CD14-positive monocyte (primary cell): ENCODE measurements around the gene PKM. TPM values are rescaled to one million over a fixed set of nuclear protein-coding genes. Genes with fewer than 3 reads are reported as not detected.

Experiments
- DNase-seq, 3 donors: peaks; one replicate each; pipeline ENCODE4 v3.0.0-alpha.2; 2011 to 2022
- H2AFZ ChIP-seq: 2 replicates; pipeline ENCODE4 v1.6.0; 2012; ENCODE audit warnings: mild to moderate bottlenecking, low read depth, low read length, inconsistent platforms; ENCODE audit not compliant: insufficient read depth, poor library complexity, severe bottlenecking
- H3K27ac ChIP-seq, 2 donors: 1 replicate in 1 of 2; 2 replicates in 1 of 2; pipeline ENCODE4 v1.5.1; 2012 to 2013; ENCODE audit warnings: low read length in 2 of 2, control low read depth in 1 of 2, inconsistent platforms in 1 of 2, low read depth in 1 of 2, mild to moderate bottlenecking in 1 of 2
- H3K27me3 ChIP-seq, 2 donors: one replicate each; pipeline versions ENCODE4 v1.6.0 to v1.6.1; 2011 to 2013; ENCODE audit warnings: low read length in 2 of 2; ENCODE audit not compliant: control insufficient read depth in 2 of 2, insufficient read depth in 2 of 2
- H3K36me3 ChIP-seq, 2 donors: replicated peaks in 1 of 2; 1 replicate in 1 of 2; 2 replicates in 1 of 2; pipeline versions ENCODE4 v1.5.1 to v1.6.1; 2012 to 2013; ENCODE audit warnings: low read length in 2 of 2, control low read depth in 1 of 2, inconsistent platforms in 1 of 2, mild to moderate bottlenecking in 1 of 2; ENCODE audit not compliant: insufficient read depth in 2 of 2, control insufficient read depth in 1 of 2
- H3K4me1 ChIP-seq, 2 donors: 1 replicate in 1 of 2; 2 replicates in 1 of 2; pipeline versions ENCODE4 v1.5.1 to v1.6.1; 2012 to 2013; ENCODE audit warnings: low read length in 2 of 2, control low read depth in 1 of 2, inconsistent platforms in 1 of 2, mild to moderate bottlenecking in 1 of 2, moderate library complexity in 1 of 2; ENCODE audit not compliant: insufficient read depth in 2 of 2, control insufficient read depth in 1 of 2
- H3K4me2 ChIP-seq: replicated peaks from 2 replicates; pipeline ENCODE3; 2012; ENCODE audit warnings: low read length, moderate library complexity, mild to moderate bottlenecking; ENCODE audit not compliant: poor library complexity, severe bottlenecking; ENCODE audit errors: extremely low read depth
- H3K4me3 ChIP-seq, 3 experiments: fragments of 200-600 bp in 1 of 3; sonication (generic) in 1 of 3; replicated peaks in 1 of 3; 1 replicate in 2 of 3; 2 replicates in 1 of 3; pipeline ENCODE4 v1.5.1; 2011 to 2013; ENCODE audit warnings: low read length in 3 of 3, mild to moderate bottlenecking in 3 of 3, control low read depth in 2 of 3, low read depth in 2 of 3, inconsistent platforms in 1 of 3, moderate library complexity in 1 of 3
- H3K79me2 ChIP-seq: 2 replicates; pipeline ENCODE4 v1.6.0; 2012; ENCODE audit warnings: mild to moderate bottlenecking, control low read depth, inconsistent platforms, low read length, moderate library complexity; ENCODE audit not compliant: insufficient read depth
- H3K9ac ChIP-seq: 2 replicates; pipeline ENCODE4 v1.6.0; 2017; ENCODE audit warnings: low read length, mild to moderate bottlenecking; ENCODE audit not compliant: insufficient read depth, poor library complexity, severe bottlenecking
- H3K9me3 ChIP-seq, 2 donors: replicated peaks in 1 of 2; 1 replicate in 1 of 2; 2 replicates in 1 of 2; pipeline versions ENCODE4 v1.5.1 to v1.6.1; 2012 to 2013; ENCODE audit warnings: low read length in 2 of 2, control low read depth in 1 of 2; ENCODE audit not compliant: control insufficient read depth in 1 of 2, insufficient read depth in 1 of 2
- H4K20me1 ChIP-seq: 2 replicates; pipeline ENCODE4 v1.6.0; 2012; ENCODE audit warnings: mild to moderate bottlenecking, low read length, control low read depth, moderate library complexity; ENCODE audit not compliant: insufficient read depth
- H3K27ac Mint-ChIP-seq, 7 donors: one replicate each; pipeline ENCODE4 v1.8.0; 2020; ENCODE audit warnings: mild to moderate bottlenecking in 7 of 7, mixed read lengths in 7 of 7, moderate library complexity in 6 of 7, inconsistent platforms in 2 of 7
- H3K27me3 Mint-ChIP-seq, 3 donors: one replicate each; pipeline ENCODE4 v1.8.0; 2021 to 2022; ENCODE audit warnings: low read depth in 3 of 3, mild to moderate bottlenecking in 3 of 3, mixed read lengths in 3 of 3, moderate library complexity in 3 of 3, inconsistent platforms in 1 of 3
- H3K36me3 Mint-ChIP-seq, 2 donors: one replicate each; pipeline ENCODE4 v1.8.0; 2020; ENCODE audit warnings: mixed read lengths in 2 of 2, inconsistent platforms in 1 of 2, mild to moderate bottlenecking in 1 of 2
- H3K4me1 Mint-ChIP-seq: one replicate; pipeline ENCODE4 v1.8.0; 2020; ENCODE audit warnings: mild to moderate bottlenecking, mixed read lengths
- H3K4me3 Mint-ChIP-seq, 2 donors: one replicate each; pipeline ENCODE4 v1.8.0; 2020; ENCODE audit warnings: mild to moderate bottlenecking in 2 of 2, mixed read lengths in 2 of 2, moderate library complexity in 1 of 2
- H3K9me3 Mint-ChIP-seq, 7 donors: one replicate each; pipeline ENCODE4 v1.8.0; 2020 to 2022; ENCODE audit warnings: mixed read lengths in 7 of 7, mild to moderate bottlenecking in 6 of 7, moderate library complexity in 6 of 7, inconsistent platforms in 2 of 7
- CTCF ChIP-seq: fragments of 200-600 bp; IDR thresholded peaks from one replicate; pipeline ENCODE4 v1.8.0; 2022; ENCODE audit warnings: antibody characterized with exemption, mild to moderate bottlenecking
- WGBS: methylation state at CpG from one replicate; pipeline ENCODE4 v1.1.5; 2013; ENCODE audit warnings: missing lambda C conversion rate; ENCODE audit not compliant: insufficient coverage; 5-methylcytosine and 5-hydroxymethylcytosine counted together
- intact Hi-C, 2 donors: fragments of 100-400 bp; cut with micrococcal nuclease; formaldehyde crosslinking; loops; one replicate each; pipeline versions ENCODE4 v1.15.0 to v1.15.1; 2023
- polyA plus RNA-seq, 3 donors: library from polyadenylated mRNA; depleted of rRNA in 1 of 3; unstranded in 2 of 3; stranded (reverse) in 1 of 3; fragments of 300-500 nt in 2 of 3; fragments of >200 nt in 1 of 3; fragmentation: Illumina TruSeq in 2 of 3; gene quantifications; 1 replicate in 2 of 3; 2 replicates in 1 of 3; pipeline ENCODE4 v1.2.3, GENCODE V29; 2012 to 2021

PKM gene
- polyA plus RNA-seq, 3 donors: 544 to 999 (median 986) TPM

- Histone ChIP-seq H3K9me3 (no peaks in the 10 kb centered on the region), H3K27ac (peak overlapping the region in 1 of 2 donors; percentile 54), H3K27me3 (no peaks in the 10 kb centered on the region), H3K79me2 (peaks cover 99% of the 10 kb centered on the region), H3K36me3 (peaks cover 77 to 96% of the 10 kb centered on the region in 2 donors), H3K4me2 (no peak overlapping the region), H4K20me1 (peaks cover 100% of the 10 kb centered on the region), H2AFZ (no peak overlapping the region), H3K9ac (no peak overlapping the region), H3K4me3 (no peak overlapping the region), H3K4me1 (peaks cover 22 to 28% of the 10 kb centered on the region in 2 donors)
- 80% methylated on average over 1 of the region's 4 CpGs for WGBS
- peaks cover 22% of the 10 kb centered on the region for H3K4me1 Mint-ChIP-seq
- DNase-seq: no peak
- TF ChIP-seq CTCF: no peak
- H3K27ac Mint-ChIP-seq: peak overlapping the region in 5 of 7 donors; percentile 46 to 90 (median 74)
- no peaks in the 10 kb centered on the region for H3K27me3 Mint-ChIP-seq
- H3K9me3 Mint-ChIP-seq: no peaks in the 10 kb centered on the region
- peaks cover 71 to 96% of the 10 kb centered on the region in 2 donors for H3K36me3 Mint-ChIP-seq
- H3K4me3 Mint-ChIP-seq: no peak overlapping the region
- intact Hi-C loops: loop anchor here in 1 of 2 donors (5.0 kb wide), 1 partner anchor 40 kb away; no protein-coding TSS in a partner anchor
Measured at GRCh38 chr15:72217216-72217615, 13.8 kb downstream of the PKM start.

- H3K79me2 ChIP-seq: peaks cover 99% of the 10 kb centered on the region
- no peak for DNase-seq
- H3K9me3 ChIP-seq: no peaks in the 10 kb centered on the region
- no peak overlapping the region for H2AFZ ChIP-seq
- no CpG with 5 or more reads among the region's 1 CpG for WGBS
- no peak overlapping the region for H3K9ac ChIP-seq
- H3K9me3 Mint-ChIP-seq: no peaks in the 10 kb centered on the region
- H3K4me2 ChIP-seq: no peak overlapping the region
- intact Hi-C loops: loop anchor here in 1 of 2 donors (5.0 kb wide), 1 partner anchor 41 kb away; no protein-coding TSS in a partner anchor
- H3K4me1 Mint-ChIP-seq: peaks cover 11% of the 10 kb centered on the region
- peak overlapping the region in 1 of 7 donors; percentile 74 for H3K27ac Mint-ChIP-seq
- peak overlapping the region in 1 of 2 donors; percentile 54 for H3K27ac ChIP-seq
- no peak for TF ChIP-seq CTCF
- H4K20me1 ChIP-seq: peaks cover 100% of the 10 kb centered on the region
- H3K27me3 ChIP-seq: no peaks in the 10 kb centered on the region
- H3K36me3 Mint-ChIP-seq: peaks cover 76 to 97% of the 10 kb centered on the region in 2 donors
- H3K27me3 Mint-ChIP-seq: no peaks in the 10 kb centered on the region
- no peak overlapping the region for H3K4me3 ChIP-seq
- peaks cover 88 to 100% of the 10 kb centered on the region in 2 donors for H3K36me3 ChIP-seq
- H3K4me3 Mint-ChIP-seq: no peak overlapping the region
- peaks cover 11 to 16% of the 10 kb centered on the region in 2 donors for H3K4me1 ChIP-seq
Measured at GRCh38 chr15:72216079-72216478, 14.9 kb downstream of the PKM start.
